Adrenal gland (tissue), 12 donors: ENCODE data around the gene MED4. TPM values are rescaled to one million over a fixed set of nuclear protein-coding genes. Genes with fewer than 3 reads are reported as not detected.

Experiments
- DNase-seq, 7 donors: peaks; one replicate each; pipeline ENCODE4 v3.0.0-alpha.2; 2019 to 2020
- H3K27ac ChIP-seq, 5 donors: fragments of 200-600 bp; sonication (generic) in 4 of 5; 1 replicate in 3 of 5; 2 replicates in 2 of 5; pipeline versions ENCODE4 v1.5.1 to v1.8.0; 2016 to 2020; ENCODE audit warnings: mild to moderate bottlenecking in 1 of 5
- H3K27me3 ChIP-seq: fragments of 200-600 bp; 2 replicates; pipeline ENCODE4 v1.8.0; 2021
- H3K36me3 ChIP-seq, 2 donors: fragments of 200-600 bp; replicated peaks in 1 of 2; 1 replicate in 1 of 2; 2 replicates in 1 of 2; pipeline versions ENCODE4 v1.5.1 to v1.8.0; 2018 to 2022
- H3K4me1 ChIP-seq, 2 donors: fragments of 200-600 bp; replicated peaks in 1 of 2; 1 replicate in 1 of 2; 2 replicates in 1 of 2; pipeline versions ENCODE4 v1.5.1 to v1.8.0; 2018 to 2021
- H3K4me3 ChIP-seq, 4 donors: fragments of 200-600 bp; sonication (generic) in 3 of 4; one replicate each; pipeline ENCODE4 v1.5.1; 2016 to 2018
- H3K9me3 ChIP-seq, 3 donors: fragments of 200-600 bp; sonication (generic) in 1 of 3; replicated peaks in 1 of 3; 1 replicate in 2 of 3; 2 replicates in 1 of 3; pipeline versions ENCODE4 v1.5.1 to v1.8.0; 2016 to 2021
- CTCF ChIP-seq, 6 experiments: fragments of 450-650 bp in 4 of 6; fragments of 200-600 bp in 2 of 6; sonication (generic) in 1 of 6; IDR thresholded peaks; 1 replicate in 5 of 6; 2 replicates in 1 of 6; pipeline versions ENCODE4 v1.5.1 to v1.8.0; 2016 to 2021; ENCODE audit warnings: antibody characterized with exemption in 6 of 6, mild to moderate bottlenecking in 2 of 6, moderate library complexity in 1 of 6
- POLR2A ChIP-seq, 2 donors: fragments of 450-650 bp; IDR thresholded peaks; one replicate each; pipeline ENCODE4 v1.6.1; 2017; ENCODE audit warnings: antibody characterized with exemption in 2 of 2, mild to moderate bottlenecking in 2 of 2, moderate library complexity in 1 of 2
- WGBS, 4 donors: extraction: QIAGEN DNeasy Blood & Tissue Kit in 2 of 4; methylation state at CpG; one replicate each; pipeline versions ENCODE4 v1.1.5 to v1.1.7; 2013 to 2017; 5-methylcytosine and 5-hydroxymethylcytosine counted together
- intact Hi-C, 2 donors: fragments of 100-400 bp; cut with DNase I; formaldehyde crosslinking; loops; one replicate each; pipeline versions ENCODE4 v1.14.1 to v1.15.0; 2022 to 2023
- polyA plus RNA-seq, 3 donors: library from polyadenylated mRNA; stranded (reverse); fragments of 200-250 nt in 2 of 3; fragments of 350-450 nt in 1 of 3; fragmentation: Illumina TruSeq in 1 of 3; extraction: RNeasy Lipid Tissue Mini Kit (QIAGEN cat#74804) in 1 of 3; gene quantifications; one replicate each; pipeline ENCODE4 v1.2.3, GENCODE V29; 2013 to 2014
- total RNA-seq, 9 donors: library from RNA; depleted of rRNA in 4 of 9; stranded (reverse); fragments of >200 nt in 4 of 9; fragments of 120-200 nt in 1 of 9; fragmentation: NEBNext Ultra II Directional in 1 of 9; extraction: Animal tissue kit (Norgen Biotek cat#: 25700) in 1 of 9; gene quantifications; one replicate each; pipeline versions ENCODE4 v1.1.0 to v1.2.4, GENCODE V29; 2013 to 2023
- donor health status: healthy with polysubstance abuse.
- donor health status: Bipolar disorder and iron deficiency.
- donor health status: DM: yes; HTN: yes; CAD: no.
- donor health status: DM: no; HTN: no; CAD: no.
- donor health status: DM: no; HTN: no; CAD: no.
- donor health status: DM: yes; HTN: yes; CAD: no.

MED4 gene
- total and polyA plus RNA-seq, 12 donors = 12.9 to 93.1 (median 36.7) TPM

- no peak for TF ChIP-seq POLR2A (IDR thresholded peaks at IDR 0.05)
- TF ChIP-seq CTCF (IDR thresholded peaks at IDR 0.05) = no peak
- DNase-seq = no peak
- Histone ChIP-seq H3K27me3 (no peaks in the 10 kb centered on the region), H3K9me3 (no peaks in the 10 kb centered on the region), H3K27ac (no peak overlapping the region), H3K4me3 (no peak overlapping the region), H3K36me3 (no peaks in the 10 kb centered on the region), H3K4me1 (peaks cover 0 to 6% of the 10 kb centered on the region in 2 donors)
- intact Hi-C loops = no loop called here
- whole genome bisulfite sequencing, 4 donors = 82 to 93% (median 88%) methylated on average over 4 to 5 of the region's 5 CpGs
Measured at GRCh38 chr13:48118030-48118429, 23.1 kb upstream of the MED4 start.

- Histone ChIP-seq H3K9me3 (no peaks in the 10 kb centered on the region), H3K4me1 (peaks cover 0 to 6% of the 10 kb centered on the region in 2 donors), H3K27ac (no peak overlapping the region), H3K4me3 (no peak overlapping the region), H3K36me3 (no peaks in the 10 kb centered on the region), H3K27me3 (no peaks in the 10 kb centered on the region)
- WGBS, 4 donors = 45 to 50% (median 45%) methylated on average over 3 of the region's 3 CpGs
- intact Hi-C loops = no loop called here
- TF ChIP-seq POLR2A (IDR thresholded peaks at IDR 0.05) (no peak), CTCF (IDR thresholded peaks at IDR 0.05) (no peak)
- DNase-seq = no peak
Measured at GRCh38 chr13:48116808-48117207, 21.9 kb upstream of the MED4 start.

- 91 to 98% (median 95%) methylated on average over 1 of the region's 1 CpG for WGBS, 4 donors
- H3K4me1 ChIP-seq = peaks cover 0 to 15% of the 10 kb centered on the region in 2 donors
- no peaks in the 10 kb centered on the region for H3K36me3 ChIP-seq
- no peaks in the 10 kb centered on the region for H3K9me3 ChIP-seq
- no peaks in the 10 kb centered on the region for H3K27me3 ChIP-seq
- TF ChIP-seq POLR2A (IDR thresholded peaks at IDR 0.05) = no peak
- no peak for TF ChIP-seq CTCF (IDR thresholded peaks at IDR 0.05)
- H3K4me3 ChIP-seq = no peak overlapping the region
- intact Hi-C loops = no loop called here
- DNase-seq = no peak
- H3K27ac ChIP-seq = no peak overlapping the region
Measured at GRCh38 chr13:48113756-48114130, 18.8 kb upstream of the MED4 start.

- WGBS, 4 donors = 83 to 91% (median 86%) methylated on average over 5 of the region's 5 CpGs
- Histone ChIP-seq H3K27me3 (no peaks in the 10 kb centered on the region), H3K9me3 (no peaks in the 10 kb centered on the region), H3K4me3 (no peak overlapping the region), H3K4me1 (peaks cover 0 to 15% of the 10 kb centered on the region in 2 donors), H3K27ac (no peak overlapping the region), H3K36me3 (no peaks in the 10 kb centered on the region)
- intact Hi-C loops = no loop called here
- TF ChIP-seq CTCF (IDR thresholded peaks at IDR 0.05) = no peak
- no peak for DNase-seq
Measured at GRCh38 chr13:48112896-48113755, 18.2 kb upstream of the MED4 start.
